IPS DF 19.7 (cell line): Measurements from ENCODE around the gene EGLN2.
A peak's percentile ranks its signal among the peaks of the same experiment; 100 is the strongest.
"Not testable (repeated sequence)": the region's sequence is repeated elsewhere in the genome, so short reads cannot be mapped to it uniquely, and the experiment has no call there.

Source experiments
- DNase-seq: peaks from one replicate; pipeline ENCODE4 v3.0.0-alpha.2; 2013; ENCODE audit warnings: low read depth, low spot score

The EGLN2 gene

GRCh38 chr19:40798683-40799557 is at the start of gene EGLN2:
TSS of gene EGLN2 (plus strand) at chr19:40799191. CDS start at chr19:40800573, 1,382 bp downstream.
- peak; percentile 95 for DNase-seq

- DNase-seq, result peak; percentile 98
These were observed 48.7 kb upstream of the EGLN2 start, which contains the start of gene ACTMAP for GRCh38 chr19:40750058-40750873. TSS of gene ACTMAP (minus strand) at chr19:40750477. CDS start at chr19:40749803, 674 bp downstream.

GRCh38 chr19:40750874-40751537 is 48.0 kb upstream of the EGLN2 start, which contains the start of gene SNRPA:
TSS of gene SNRPA (plus strand) at chr19:40751203. CDS start at chr19:40751409, 206 bp downstream.
- DNase-seq, result peak; percentile 91

- no peak for DNase-seq
These were observed 46.7 kb upstream of the EGLN2 start for GRCh38 chr19:40752257-40752781.

- DNase-seq, result no peak
These were observed 44.3 kb upstream of the EGLN2 start for GRCh38 chr19:40754611-40755247.

GRCh38 chr19:40755248-40755624 is 43.8 kb upstream of the EGLN2 start:
- DNase-seq, result no peak

- DNase-seq, result no peak
These were observed 43.2 kb upstream of the EGLN2 start for GRCh38 chr19:40755791-40756190.

- no peak for DNase-seq
These were observed 42.4 kb upstream of the EGLN2 start for GRCh38 chr19:40756502-40757110.

GRCh38 chr19:40758491-40758890 is 40.5 kb upstream of the EGLN2 start:
- no peak for DNase-seq

- DNase-seq, result no peak
These were observed 39.6 kb upstream of the EGLN2 start for GRCh38 chr19:40759352-40759751.

GRCh38 chr19:40762754-40763470 is 36.1 kb upstream of the EGLN2 start:
- no peak for DNase-seq

- no peak for DNase-seq
These were observed 35.5 kb upstream of the EGLN2 start for GRCh38 chr19:40763526-40763925.

GRCh38 chr19:40763963-40764362 is 35.0 kb upstream of the EGLN2 start:
- no peak for DNase-seq

GRCh38 chr19:40766385-40766784 is 32.6 kb upstream of the EGLN2 start:
- not testable (repeated sequence) for DNase-seq

- DNase-seq, result no peak
These were observed 30.1 kb upstream of the EGLN2 start for GRCh38 chr19:40768869-40769268.

- DNase-seq, result not testable (repeated sequence)
These were observed 27.7 kb upstream of the EGLN2 start for GRCh38 chr19:40771101-40771862.

- no peak for DNase-seq
These were observed 23.9 kb upstream of the EGLN2 start, which contains the start of gene MIA for GRCh38 chr19:40774916-40775631. TSS of gene MIA (plus strand) at chr19:40775521. CDS start at chr19:40775543, 22 bp downstream.

GRCh38 chr19:40775632-40776022 is 23.4 kb upstream of the EGLN2 start:
- no peak for DNase-seq
